Fibroblast of lung (primary cell): Measurements from ENCODE around the gene AEN.

Experiments used
- EZH2 ChIP-seq: IDR thresholded peaks from 2 replicates; pipeline ENCODE4 v1.5.1; 2012; ENCODE audit warnings: low read length, control low read depth, mild to moderate bottlenecking; ENCODE audit errors: missing control alignments
- TF ChIP-seq, protein P1 (sequence below), 2 donors: IDR thresholded peaks in 1 of 2; conservative IDR thresholded peaks in 1 of 2; 1 replicate in 1 of 2; 2 replicates in 1 of 2; pipeline ENCODE4 v1.5.1; 2011 to 2012; ENCODE audit warnings: low read length in 2 of 2, control low read depth in 1 of 2, inconsistent platforms in 1 of 2, low read depth in 1 of 2, mild to moderate bottlenecking in 1 of 2

DNA sequence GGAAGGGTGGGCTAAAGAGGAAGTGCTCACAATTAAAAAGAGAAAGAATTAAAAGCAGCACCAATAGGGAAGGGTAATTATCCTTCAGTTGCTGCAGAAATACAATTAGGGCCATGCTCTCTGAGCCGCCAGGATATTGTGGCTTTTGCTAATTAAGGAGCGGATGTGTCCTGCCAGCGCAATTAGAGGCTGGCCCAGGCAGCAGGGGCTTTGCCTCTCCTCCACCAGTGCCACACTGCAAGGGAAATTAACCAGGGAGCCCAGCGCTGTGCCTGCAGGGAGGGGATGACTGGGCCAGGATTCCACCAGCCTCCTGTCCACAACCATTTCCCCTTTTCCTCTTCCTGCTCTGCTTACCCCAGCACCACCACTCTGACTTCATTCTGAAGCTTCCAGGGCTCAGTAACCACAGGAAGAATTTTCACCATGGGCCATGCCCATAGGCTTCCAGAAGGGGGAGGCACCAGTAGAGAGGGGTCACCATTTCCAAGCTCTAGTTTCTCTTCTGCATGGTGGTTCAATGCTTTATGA lies 10.4 kb upstream of the AEN start:
- TF ChIP-seq, protein P1, sequence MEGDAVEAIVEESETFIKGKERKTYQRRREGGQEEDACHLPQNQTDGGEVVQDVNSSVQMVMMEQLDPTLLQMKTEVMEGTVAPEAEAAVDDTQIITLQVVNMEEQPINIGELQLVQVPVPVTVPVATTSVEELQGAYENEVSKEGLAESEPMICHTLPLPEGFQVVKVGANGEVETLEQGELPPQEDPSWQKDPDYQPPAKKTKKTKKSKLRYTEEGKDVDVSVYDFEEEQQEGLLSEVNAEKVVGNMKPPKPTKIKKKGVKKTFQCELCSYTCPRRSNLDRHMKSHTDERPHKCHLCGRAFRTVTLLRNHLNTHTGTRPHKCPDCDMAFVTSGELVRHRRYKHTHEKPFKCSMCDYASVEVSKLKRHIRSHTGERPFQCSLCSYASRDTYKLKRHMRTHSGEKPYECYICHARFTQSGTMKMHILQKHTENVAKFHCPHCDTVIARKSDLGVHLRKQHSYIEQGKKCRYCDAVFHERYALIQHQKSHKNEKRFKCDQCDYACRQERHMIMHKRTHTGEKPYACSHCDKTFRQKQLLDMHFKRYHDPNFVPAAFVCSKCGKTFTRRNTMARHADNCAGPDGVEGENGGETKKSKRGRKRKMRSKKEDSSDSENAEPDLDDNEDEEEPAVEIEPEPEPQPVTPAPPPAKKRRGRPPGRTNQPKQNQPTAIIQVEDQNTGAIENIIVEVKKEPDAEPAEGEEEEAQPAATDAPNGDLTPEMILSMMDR (conservative IDR thresholded peaks at IDR 0.05 in 1 of 2, IDR thresholded peaks at IDR 0.05 in 1 of 2; ENCODE audit: low read depth in 1 of 2, low read length in 2 of 2), result peak in 1 of 2 donors; percentile 13
- no peak for TF ChIP-seq EZH2
